A673 (cell line): ENCODE data around the gene GALNS. TPM values are rescaled to one million over a fixed set of nuclear protein-coding genes. Genes with fewer than 3 reads are reported as not detected.

Source experiments
- BruUV-seq: library from RNA; stranded (reverse); fragments of 400-500 nt; replicated peaks from 2 replicates; lab custom pipeline; 2021; lab: Mats Ljungman, UMichigan
- CTCF ChIA-PET: fragments of 300-600 bp; sonication (Branson Sonifier 250); formaldehyde crosslinking; loops from one replicate; lab custom pipeline; 2022; ENCODE audit warnings: antibody characterized with exemption; lab: Charles Lee
- POLR2A ChIA-PET: fragments of 300-600 bp; sonication (Branson Sonifier 250); formaldehyde crosslinking; loops from one replicate; lab custom pipeline; 2022; ENCODE audit warnings: antibody characterized with exemption; ENCODE audit not compliant: low non-redundant PET; lab: Charles Lee
- DNase-seq: peaks from one replicate; pipeline ENCODE4 v3.0.0-alpha.2; 2015; ENCODE audit warnings: low spot score
- H3K27ac ChIP-seq: fragments of 200-600 bp; sonication (generic); 2 replicates; pipeline ENCODE4 v1.5.1; 2016; ENCODE audit warnings: mixed run types, low read depth, mild to moderate bottlenecking, mixed read lengths, antibody characterized with exemption, low read length; ENCODE audit not compliant: poor library complexity, severe bottlenecking
- H3K27me3 ChIP-seq: fragments of 200-600 bp; sonication (generic); replicated peaks from 2 replicates; pipeline ENCODE4 v1.6.1; 2017; ENCODE audit warnings: mixed run types, low read depth, mild to moderate bottlenecking, mixed read lengths, antibody characterized with exemption, low read length; ENCODE audit not compliant: insufficient read depth, poor library complexity
- H3K36me3 ChIP-seq: fragments of 200-600 bp; sonication (generic); 2 replicates; pipeline ENCODE4 v1.6.1; 2016; ENCODE audit warnings: mixed run types, mild to moderate bottlenecking, mixed read lengths, antibody characterized with exemption, low read length; ENCODE audit not compliant: insufficient read depth, poor library complexity, severe bottlenecking
- H3K4me1 ChIP-seq: fragments of 200-600 bp; sonication (generic); 2 replicates; pipeline ENCODE4 v1.6.1; 2017; ENCODE audit warnings: mixed run types, mild to moderate bottlenecking, mixed read lengths, antibody characterized with exemption, low read length; ENCODE audit not compliant: insufficient read depth, poor library complexity, severe bottlenecking
- H3K4me3 ChIP-seq: fragments of 200-600 bp; sonication (generic); 2 replicates; pipeline ENCODE4 v1.5.1; 2016; ENCODE audit warnings: low read depth, mixed run types, mild to moderate bottlenecking, mixed read lengths, low read length; ENCODE audit not compliant: poor library complexity, severe bottlenecking
- H3K9me3 ChIP-seq: fragments of 200-600 bp; sonication (generic); 2 replicates; pipeline ENCODE4 v1.6.1; 2016; ENCODE audit warnings: mixed run types, low read depth, mild to moderate bottlenecking, mixed read lengths, antibody characterized with exemption, low read length; ENCODE audit not compliant: poor library complexity, severe bottlenecking
- EZH2 ChIP-seq: fragments of 200-600 bp; sonication (generic); IDR thresholded peaks from 2 replicates; pipeline ENCODE4 v1.6.1; 2017; ENCODE audit warnings: borderline replicate concordance, low read depth, mild to moderate bottlenecking, mixed read lengths, antibody characterized with exemption, low read length; ENCODE audit not compliant: poor library complexity, severe bottlenecking
- intact Hi-C: fragments of 100-400 bp; cut with micrococcal nuclease; formaldehyde crosslinking; loops from one replicate; pipeline ENCODE4 v1.10.0; 2022; ENCODE audit not compliant: unreplicated experiment
- total RNA-seq: library from RNA; stranded (reverse); gene quantifications from 2 replicates; pipeline ENCODE4 v1.2.3, GENCODE V29; 2021
- TF ChIP-seq, protein P1 (sequence below): fragments of 300-800, 200-600 bp; sonication (generic); conservative IDR thresholded peaks from 2 replicates; pipeline ENCODE4 v1.5.1; 2017; ENCODE audit warnings: low read depth, mild to moderate bottlenecking, antibody characterized with exemption, low read length, moderate library complexity, mixed read lengths

The GALNS gene
- total RNA-seq, 1 experiment from 2014 or later = 54.8 TPM

DNA sequence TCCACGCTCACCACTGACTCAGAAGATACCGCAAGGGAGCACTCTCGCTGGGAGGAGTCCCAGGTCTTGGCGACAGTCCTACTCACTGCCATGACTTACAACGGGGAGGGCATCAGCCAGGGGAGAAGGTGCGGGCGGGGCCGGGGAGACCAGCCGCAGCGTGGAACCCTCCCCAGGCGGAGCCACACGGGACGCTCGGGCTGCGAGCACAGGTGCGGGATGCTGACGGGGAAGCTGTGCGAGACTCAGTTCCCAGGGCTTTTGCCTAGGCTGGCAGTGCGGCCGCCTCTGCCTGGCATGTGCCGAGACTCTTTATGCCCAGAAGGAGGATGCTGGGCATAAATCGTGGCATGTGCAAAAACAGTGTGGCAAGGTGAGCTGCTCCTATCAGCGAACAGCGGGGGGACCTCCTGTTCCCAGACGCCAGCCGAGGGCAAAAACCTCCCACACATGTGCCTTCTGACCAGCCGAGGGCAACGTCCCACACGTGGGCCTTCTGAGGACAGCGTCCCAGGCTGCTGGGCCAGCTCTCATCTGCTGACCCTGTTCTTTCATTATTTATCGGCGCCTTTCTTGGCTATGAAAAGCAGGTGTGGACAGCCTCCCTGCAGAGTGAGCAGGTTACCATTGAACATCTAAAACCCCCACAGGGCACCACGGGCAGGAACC lies 6.1 kb downstream of the GALNS start:
- TF ChIP-seq, protein P1, sequence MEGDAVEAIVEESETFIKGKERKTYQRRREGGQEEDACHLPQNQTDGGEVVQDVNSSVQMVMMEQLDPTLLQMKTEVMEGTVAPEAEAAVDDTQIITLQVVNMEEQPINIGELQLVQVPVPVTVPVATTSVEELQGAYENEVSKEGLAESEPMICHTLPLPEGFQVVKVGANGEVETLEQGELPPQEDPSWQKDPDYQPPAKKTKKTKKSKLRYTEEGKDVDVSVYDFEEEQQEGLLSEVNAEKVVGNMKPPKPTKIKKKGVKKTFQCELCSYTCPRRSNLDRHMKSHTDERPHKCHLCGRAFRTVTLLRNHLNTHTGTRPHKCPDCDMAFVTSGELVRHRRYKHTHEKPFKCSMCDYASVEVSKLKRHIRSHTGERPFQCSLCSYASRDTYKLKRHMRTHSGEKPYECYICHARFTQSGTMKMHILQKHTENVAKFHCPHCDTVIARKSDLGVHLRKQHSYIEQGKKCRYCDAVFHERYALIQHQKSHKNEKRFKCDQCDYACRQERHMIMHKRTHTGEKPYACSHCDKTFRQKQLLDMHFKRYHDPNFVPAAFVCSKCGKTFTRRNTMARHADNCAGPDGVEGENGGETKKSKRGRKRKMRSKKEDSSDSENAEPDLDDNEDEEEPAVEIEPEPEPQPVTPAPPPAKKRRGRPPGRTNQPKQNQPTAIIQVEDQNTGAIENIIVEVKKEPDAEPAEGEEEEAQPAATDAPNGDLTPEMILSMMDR = no peak
- no peak for TF ChIP-seq EZH2
- POLR2A ChIA-PET = no interaction called here
- CTCF ChIA-PET = no interaction called here
- no peak for DNase-seq
- no peaks in the 10 kb centered on the region for H3K4me1 ChIP-seq
- H3K9me3 ChIP-seq = no peaks in the 10 kb centered on the region
- no peak overlapping the region for H3K27ac ChIP-seq
- H3K27me3 ChIP-seq = no peaks in the 10 kb centered on the region
- intact Hi-C loops = no loop called here
- no peaks in the 10 kb centered on the region for H3K36me3 ChIP-seq
- BruUV-seq = no TSS peak
- H3K4me3 ChIP-seq = no peak overlapping the region

DNA sequence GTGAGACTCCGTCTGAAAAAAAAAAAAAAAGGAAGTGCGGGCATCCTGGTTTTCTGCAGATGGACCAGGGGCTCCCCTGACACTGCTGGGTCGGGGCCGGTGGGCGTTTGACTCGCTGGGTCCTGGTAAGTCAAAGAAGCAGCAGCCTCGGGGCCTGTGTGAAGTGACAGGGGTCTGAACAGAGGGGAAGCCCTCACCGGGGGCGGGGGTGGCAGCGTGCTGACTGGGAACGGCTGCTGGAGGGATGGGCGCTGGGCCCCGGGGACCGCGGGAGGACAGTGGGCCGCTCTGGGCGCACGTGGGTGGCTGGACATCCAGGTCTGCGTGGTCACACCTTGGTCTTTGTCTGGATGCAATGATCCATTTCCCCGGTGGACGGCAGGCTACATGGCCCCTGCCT lies 8.2 kb downstream of the GALNS start:
- Histone ChIP-seq H3K4me3 (no peak overlapping the region), H3K27me3 (no peaks in the 10 kb centered on the region), H3K36me3 (no peaks in the 10 kb centered on the region), H3K27ac (no peak overlapping the region), H3K4me1 (no peaks in the 10 kb centered on the region), H3K9me3 (no peaks in the 10 kb centered on the region)
- CTCF ChIA-PET = interaction anchor here (0.6 kb wide), 1 partner anchor 319 kb away, joined by 5 read pairs; no protein-coding TSS in a partner anchor
- no peak for TF ChIP-seq EZH2
- TF ChIP-seq, protein P1 = no peak
- POLR2A ChIA-PET = no interaction called here
- DNase-seq = no peak
- intact Hi-C loops = no loop called here
- BruUV-seq = no TSS peak

DNA sequence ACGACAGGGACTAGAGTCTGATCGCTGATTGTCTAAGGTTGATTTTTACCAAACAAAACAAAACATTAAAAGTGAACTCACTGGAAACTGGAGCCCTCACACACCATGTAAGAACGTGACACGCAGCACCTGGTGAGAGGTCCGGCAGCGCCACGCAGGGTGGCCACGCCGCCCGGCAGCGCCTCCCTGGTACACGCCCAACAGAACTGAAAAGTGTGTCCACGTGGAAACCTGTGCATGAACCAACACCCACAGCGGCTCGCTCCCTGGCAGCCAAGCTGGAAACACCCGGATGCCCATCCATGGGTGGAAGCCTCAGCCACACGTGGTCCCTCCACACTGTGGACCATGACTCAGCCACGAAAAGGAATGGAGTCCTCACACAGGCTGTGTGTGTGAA lies 9.1 kb downstream of the GALNS start:
- ChIA-PET CTCF (interaction anchor here (0.6 kb wide), 1 partner anchor 319 kb away, joined by 5 read pairs; no protein-coding TSS in a partner anchor), POLR2A (no interaction called here)
- H3K27ac ChIP-seq = no peak overlapping the region
- H3K36me3 ChIP-seq = no peaks in the 10 kb centered on the region
- H3K9me3 ChIP-seq = no peaks in the 10 kb centered on the region
- no peak overlapping the region for H3K4me3 ChIP-seq
- H3K27me3 ChIP-seq = no peaks in the 10 kb centered on the region
- DNase-seq = no peak
- H3K4me1 ChIP-seq = no peaks in the 10 kb centered on the region
- no peak for TF ChIP-seq EZH2
- TF ChIP-seq, protein P1 = no peak
- intact Hi-C loops = no loop called here
- BruUV-seq = no TSS peak
